HuH-7 (cell line): ENCODE results near the gene MEF2D.

Experiments used
- DNase-seq: peaks from one replicate; pipeline ENCODE4 v3.0.0; 2011; ENCODE audit warnings: low spot score

MEF2D gene

GRCh38 chr1:156440654-156441437, 59.7 kb downstream of the MEF2D start:
- DNase-seq, result no peak

GRCh38 chr1:156439777-156440183, 60.8 kb downstream of the MEF2D start:
- DNase-seq, result no peak

- no peak for DNase-seq
Observed at GRCh38 chr1:156439036-156439776, 61.4 kb downstream of the MEF2D start.

- no peak for DNase-seq
Observed at GRCh38 chr1:156438278-156438987, 62.1 kb downstream of the MEF2D start.

- DNase-seq, result no peak
Observed at GRCh38 chr1:156437037-156437867, 63.3 kb downstream of the MEF2D start.

GRCh38 chr1:156436141-156437036, 64.2 kb downstream of the MEF2D start:
- no peak for DNase-seq

GRCh38 chr1:156435545-156436140, 64.9 kb downstream of the MEF2D start:
- no peak for DNase-seq

GRCh38 chr1:156434989-156435544, 65.5 kb downstream of the MEF2D start:
- DNase-seq, result no peak

- DNase-seq, result no peak
Observed at GRCh38 chr1:156433602-156434001, 67.0 kb downstream of the MEF2D start.

GRCh38 chr1:156433032-156433431, 67.5 kb downstream of the MEF2D start:
- no peak for DNase-seq

GRCh38 chr1:156432669-156433018, 67.9 kb downstream of the MEF2D start:
- no peak for DNase-seq

- DNase-seq, result no peak
Observed at GRCh38 chr1:156431769-156432668, 68.6 kb downstream of the MEF2D start.

GRCh38 chr1:156431366-156431765, 69.2 kb downstream of the MEF2D start:
- no peak for DNase-seq

- DNase-seq, result no peak
Observed at GRCh38 chr1:156430866-156431265, 69.7 kb downstream of the MEF2D start.

GRCh38 chr1:156430303-156430702, 70.3 kb downstream of the MEF2D start:
- no peak for DNase-seq

- DNase-seq, result no peak
Observed at GRCh38 chr1:156429313-156430060, 71.1 kb downstream of the MEF2D start.

GRCh38 chr1:156428746-156429288, 71.8 kb downstream of the MEF2D start:
- no peak for DNase-seq

- DNase-seq, result no peak
Observed at GRCh38 chr1:156427957-156428356, 72.6 kb downstream of the MEF2D start.
